Osteocyte (in vitro differentiated cells): ENCODE results near the gene TRMT5. TPM values are rescaled to one million over a fixed set of nuclear protein-coding genes. Genes with fewer than 3 reads are reported as not detected.

Experiments used
- DNase-seq: peaks from one replicate; pipeline ENCODE4 v3.0.0; 2021; ENCODE audit warnings: mixed read lengths; ENCODE audit not compliant: unreplicated experiment; ENCODE audit errors: extremely low spot score
- H3K27ac Mint-ChIP-seq: one replicate; pipeline ENCODE4 v1.8.0; 2021; ENCODE audit warnings: mild to moderate bottlenecking, mixed read lengths; ENCODE audit not compliant: unreplicated experiment
- H3K27me3 Mint-ChIP-seq: one replicate; pipeline ENCODE4 v1.8.0; 2021; ENCODE audit warnings: mixed read lengths; ENCODE audit not compliant: unreplicated experiment
- H3K36me3 Mint-ChIP-seq: one replicate; pipeline ENCODE4 v1.8.0; 2021; ENCODE audit warnings: mixed read lengths; ENCODE audit not compliant: unreplicated experiment
- H3K4me1 Mint-ChIP-seq: one replicate; pipeline ENCODE4 v1.8.0; 2021; ENCODE audit warnings: mixed read lengths; ENCODE audit not compliant: unreplicated experiment
- H3K4me3 Mint-ChIP-seq: one replicate; pipeline ENCODE4 v1.8.0; 2021; ENCODE audit warnings: mild to moderate bottlenecking, moderate library complexity, mixed read lengths; ENCODE audit not compliant: unreplicated experiment
- H3K9me3 Mint-ChIP-seq: one replicate; pipeline ENCODE4 v1.8.0; 2021; ENCODE audit warnings: mixed read lengths; ENCODE audit not compliant: unreplicated experiment
- total RNA-seq: library from RNA; stranded (reverse); gene quantifications from 2 replicates; pipeline ENCODE4 v1.2.1, GENCODE V29; 2021
- TF ChIP-seq, protein P1 (sequence below): fragments of 200-600 bp; sonication (generic); IDR thresholded peaks from 2 replicates; pipeline ENCODE4 v1.5.0; 2021; ENCODE audit warnings: antibody characterized with exemption, mild to moderate bottlenecking, moderate library complexity

Gene TRMT5
- total RNA-seq, 1 donor from 2014 or later: 17.0 TPM

DNA sequence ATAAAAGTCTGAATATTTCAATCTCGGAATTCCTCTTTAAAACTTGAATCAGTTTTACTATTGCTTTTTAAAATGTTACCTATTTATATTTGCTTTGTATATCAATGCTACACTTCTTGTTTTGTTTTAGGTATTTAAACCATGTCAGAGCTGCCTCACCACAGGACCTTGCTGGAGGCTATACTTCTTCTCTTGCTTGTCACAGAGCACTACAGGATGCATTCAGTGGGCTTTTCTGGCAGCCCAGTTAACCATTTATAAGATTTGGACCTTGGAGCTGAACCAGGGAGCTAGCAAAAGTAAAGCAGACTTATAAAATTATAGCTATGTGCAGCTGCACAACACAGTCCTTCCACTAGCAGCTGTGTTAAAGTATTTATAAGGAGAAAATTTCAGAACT lies 12.8 kb downstream of the TRMT5 start:
- peak overlapping the region; percentile 44 for H3K4me3 Mint-ChIP-seq
- H3K27ac Mint-ChIP-seq: peak overlapping the region; percentile 80

DNA sequence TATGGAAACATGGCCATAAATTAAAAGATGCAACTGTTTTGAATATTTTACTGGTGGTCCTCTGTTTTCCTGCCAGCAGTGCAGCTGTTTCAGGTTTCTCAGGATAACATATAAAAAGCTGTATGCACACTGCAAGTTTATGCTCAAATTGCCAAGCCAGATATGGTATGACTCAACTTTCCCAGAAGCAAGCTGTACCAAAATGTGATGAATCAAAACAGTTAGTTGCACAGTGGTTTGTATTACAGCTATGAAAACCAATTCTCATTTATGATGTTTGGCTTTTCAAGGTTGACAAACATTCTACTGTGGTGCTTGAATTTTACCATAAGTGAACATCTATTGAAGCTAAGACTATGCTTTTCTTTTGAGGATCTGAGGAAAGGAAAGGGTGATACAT lies 15.5 kb downstream of the TRMT5 start:
- TF ChIP-seq, protein P1, sequence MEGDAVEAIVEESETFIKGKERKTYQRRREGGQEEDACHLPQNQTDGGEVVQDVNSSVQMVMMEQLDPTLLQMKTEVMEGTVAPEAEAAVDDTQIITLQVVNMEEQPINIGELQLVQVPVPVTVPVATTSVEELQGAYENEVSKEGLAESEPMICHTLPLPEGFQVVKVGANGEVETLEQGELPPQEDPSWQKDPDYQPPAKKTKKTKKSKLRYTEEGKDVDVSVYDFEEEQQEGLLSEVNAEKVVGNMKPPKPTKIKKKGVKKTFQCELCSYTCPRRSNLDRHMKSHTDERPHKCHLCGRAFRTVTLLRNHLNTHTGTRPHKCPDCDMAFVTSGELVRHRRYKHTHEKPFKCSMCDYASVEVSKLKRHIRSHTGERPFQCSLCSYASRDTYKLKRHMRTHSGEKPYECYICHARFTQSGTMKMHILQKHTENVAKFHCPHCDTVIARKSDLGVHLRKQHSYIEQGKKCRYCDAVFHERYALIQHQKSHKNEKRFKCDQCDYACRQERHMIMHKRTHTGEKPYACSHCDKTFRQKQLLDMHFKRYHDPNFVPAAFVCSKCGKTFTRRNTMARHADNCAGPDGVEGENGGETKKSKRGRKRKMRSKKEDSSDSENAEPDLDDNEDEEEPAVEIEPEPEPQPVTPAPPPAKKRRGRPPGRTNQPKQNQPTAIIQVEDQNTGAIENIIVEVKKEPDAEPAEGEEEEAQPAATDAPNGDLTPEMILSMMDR: no peak
- H3K27me3 Mint-ChIP-seq: no peaks in the 10 kb centered on the region

More for the DNA sequence above, 12.8 kb downstream of the TRMT5 start:
- Mint-ChIP-seq H3K36me3 (peaks cover 21% of the 10 kb centered on the region), H3K4me1 (peaks cover 61% of the 10 kb centered on the region), H3K9me3 (no peaks in the 10 kb centered on the region), H3K27me3 (no peaks in the 10 kb centered on the region)
- TF ChIP-seq, protein P1: no peak
- no peak for DNase-seq

DNA sequence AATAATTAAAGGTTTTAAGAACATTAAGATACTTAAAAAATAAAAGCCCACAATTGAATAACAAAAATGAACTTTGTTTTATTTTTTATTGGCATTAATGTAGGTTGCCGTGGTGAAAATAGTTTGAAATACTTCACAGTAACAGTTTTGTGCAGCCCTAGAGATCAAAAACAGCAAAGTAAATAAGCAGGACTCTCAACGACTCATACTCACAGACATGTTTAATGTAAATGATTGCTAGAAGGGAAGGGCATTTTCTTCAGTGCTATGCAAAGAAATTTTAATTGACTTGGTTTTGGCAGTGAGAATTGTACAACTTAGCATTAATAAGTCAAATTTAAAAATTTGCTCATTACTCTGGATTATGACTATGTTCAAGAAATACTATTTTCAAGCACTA lies 16.0 kb downstream of the TRMT5 start:
- no peak overlapping the region for H3K4me3 Mint-ChIP-seq
- H3K9me3 Mint-ChIP-seq: peaks cover 6% of the 10 kb centered on the region
- DNase-seq: no peak
- peaks cover 57% of the 10 kb centered on the region for H3K4me1 Mint-ChIP-seq
- peaks cover 18% of the 10 kb centered on the region for H3K36me3 Mint-ChIP-seq
- H3K27me3 Mint-ChIP-seq: no peaks in the 10 kb centered on the region
- H3K27ac Mint-ChIP-seq: peak overlapping the region; percentile 91
- TF ChIP-seq, protein P1: no peak

More for the DNA sequence above, 15.5 kb downstream of the TRMT5 start:
- H3K36me3 Mint-ChIP-seq: peaks cover 14% of the 10 kb centered on the region
- H3K9me3 Mint-ChIP-seq: peaks cover 1% of the 10 kb centered on the region
- peak overlapping the region; percentile 91 for H3K27ac Mint-ChIP-seq
- H3K4me3 Mint-ChIP-seq: no peak overlapping the region
- H3K4me1 Mint-ChIP-seq: peaks cover 57% of the 10 kb centered on the region
- DNase-seq: no peak

DNA sequence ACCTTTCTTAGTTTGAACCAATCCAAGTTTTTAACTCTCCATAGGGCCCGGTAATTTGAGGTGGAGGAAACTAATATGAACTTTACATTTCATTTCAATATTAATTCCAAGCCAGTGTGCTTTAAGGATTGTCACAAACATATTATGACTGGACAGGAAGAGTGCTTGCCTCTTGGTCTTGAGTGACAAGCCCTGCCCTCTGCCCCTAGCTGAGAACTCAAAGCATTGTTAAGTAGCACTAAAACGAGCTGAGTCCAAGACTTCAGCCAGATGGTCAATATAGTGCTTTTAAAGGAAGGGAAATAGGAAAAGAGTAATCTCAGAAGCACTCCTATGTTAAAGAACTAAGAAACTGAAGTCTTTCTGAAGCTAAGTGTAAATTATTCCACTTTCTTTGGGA lies 17.1 kb downstream of the TRMT5 start:
- TF ChIP-seq, protein P1: no peak
- H3K4me3 Mint-ChIP-seq: no peak overlapping the region
- peak overlapping the region; percentile 75 for H3K27ac Mint-ChIP-seq
- H3K9me3 Mint-ChIP-seq: peaks cover 11% of the 10 kb centered on the region
- peaks cover 26% of the 10 kb centered on the region for H3K36me3 Mint-ChIP-seq
- no peaks in the 10 kb centered on the region for H3K27me3 Mint-ChIP-seq
- DNase-seq: no peak
- H3K4me1 Mint-ChIP-seq: peaks cover 51% of the 10 kb centered on the region

DNA sequence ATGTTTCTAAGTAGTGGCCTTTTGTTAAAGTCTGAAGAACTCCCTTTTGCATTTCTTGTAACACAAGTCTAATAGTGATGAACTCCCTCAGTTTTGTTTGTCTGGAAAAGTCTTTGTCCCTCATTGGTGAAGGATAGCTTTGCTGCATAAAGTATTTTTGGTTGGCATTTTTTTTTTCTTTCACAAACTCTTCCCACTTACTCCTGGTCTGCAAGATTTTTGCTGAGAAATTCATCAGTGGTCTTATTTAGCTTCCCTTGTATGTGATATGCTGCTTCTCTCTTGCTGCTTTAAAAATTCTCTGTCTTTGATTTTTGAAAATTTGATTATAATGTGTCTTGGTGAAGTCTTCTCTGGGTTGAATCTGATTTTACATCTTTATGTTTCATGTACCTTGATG lies 22.7 kb downstream of the TRMT5 start:
- Mint-ChIP-seq H3K4me3 (no peak overlapping the region), H3K4me1 (peaks cover 2% of the 10 kb centered on the region), H3K27ac (no peak overlapping the region), H3K36me3 (peaks cover 60% of the 10 kb centered on the region), H3K27me3 (no peaks in the 10 kb centered on the region), H3K9me3 (peaks cover 43% of the 10 kb centered on the region)
- DNase-seq: no peak
- TF ChIP-seq, protein P1: no peak
